HG03457 (cell line): Measurements from ENCODE around the gene HPCA.

Source experiments
- ATAC-seq: cut with Tn5 transposase; IDR thresholded peaks from one replicate; pipeline ENCODE4 v1.9.1; 2021; ENCODE audit warnings: moderate number of reproducible peaks; ENCODE audit not compliant: unreplicated experiment

Gene HPCA

DNA sequence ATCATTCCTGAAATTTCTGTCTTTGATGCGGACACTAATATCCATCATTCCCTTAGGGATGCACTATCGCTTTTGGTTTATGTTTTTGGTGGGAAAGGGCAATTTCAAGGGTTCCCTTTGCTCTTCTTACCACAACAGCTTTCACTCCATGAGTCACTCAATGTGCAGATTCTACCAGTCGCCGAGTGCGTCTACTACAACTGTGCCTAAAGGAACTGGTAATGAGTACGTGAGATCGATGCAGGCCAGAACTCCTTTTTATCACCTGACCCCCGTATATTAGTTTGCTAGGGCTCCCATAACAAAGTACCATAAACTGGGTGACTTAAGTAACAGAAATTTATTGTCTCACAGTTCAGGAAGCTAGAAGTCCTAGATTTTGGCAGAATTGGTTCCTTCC is 42.4 kb downstream of the HPCA start:
- ATAC-seq: no peak

DNA sequence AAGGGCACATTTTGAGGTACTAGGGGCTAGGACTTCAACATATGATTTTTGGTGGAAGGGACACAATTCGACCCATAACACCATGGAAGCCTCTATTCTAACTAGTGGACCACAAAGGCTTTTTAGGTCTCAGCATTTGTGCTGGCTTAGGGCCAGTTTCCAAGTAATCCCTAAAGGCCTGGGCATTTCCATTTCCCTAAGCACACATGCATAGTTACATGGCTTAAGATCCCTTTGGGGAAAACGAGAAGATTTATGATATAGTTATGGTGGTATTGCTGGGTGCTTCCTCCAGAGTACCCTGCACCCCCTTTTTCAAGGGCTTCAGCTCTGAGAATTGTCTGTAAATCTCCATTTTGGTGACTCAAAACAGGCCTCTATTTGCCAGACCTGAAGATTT is 43.1 kb downstream of the HPCA start:
- ATAC-seq: no peak

DNA sequence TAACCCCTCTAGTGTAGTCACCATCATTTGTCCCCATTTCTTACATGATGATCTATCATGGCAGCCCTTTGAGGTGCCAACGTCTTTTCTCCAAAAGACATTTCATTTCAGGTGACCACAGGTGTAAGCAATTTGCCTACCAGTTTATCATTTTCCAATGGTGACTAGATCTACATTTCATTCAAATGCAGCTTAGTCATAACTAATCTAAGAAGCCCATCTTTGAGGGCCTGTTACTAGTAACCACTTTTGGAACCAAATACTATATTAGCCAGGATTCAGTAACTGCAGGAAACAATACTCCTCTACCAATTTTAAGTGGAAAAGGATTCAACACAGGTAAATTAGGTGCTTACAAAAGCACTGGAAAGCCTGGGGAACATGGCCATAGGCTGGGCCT is 45.5 kb downstream of the HPCA start:
- no peak for ATAC-seq

DNA sequence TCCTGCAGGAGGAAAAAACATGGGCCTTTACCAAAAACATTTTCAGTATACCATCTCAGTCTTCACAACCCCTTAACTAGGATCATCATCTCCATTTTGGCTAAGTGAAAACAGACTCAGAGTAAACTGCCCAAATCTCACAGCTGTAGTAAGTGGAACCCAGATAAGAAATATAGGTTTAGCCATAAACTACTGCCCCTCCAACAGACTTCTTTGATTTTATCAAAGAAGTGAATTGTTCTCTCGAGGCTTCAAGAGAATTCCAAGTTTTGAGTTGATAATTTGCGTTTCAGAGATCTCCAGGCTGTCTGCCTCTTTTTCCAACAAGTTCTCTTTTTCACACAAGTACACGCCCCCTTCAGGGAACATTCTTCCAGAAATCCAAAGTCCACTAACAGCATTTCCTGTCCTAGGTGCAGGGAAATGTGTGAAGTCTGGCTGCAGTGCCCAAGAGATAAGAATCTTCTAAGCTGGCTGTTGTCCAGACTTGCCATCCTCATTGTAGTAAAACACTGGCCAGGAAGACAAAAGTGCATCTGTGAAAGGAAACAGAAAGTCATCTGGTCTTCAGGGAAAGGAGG is 47.5 kb downstream of the HPCA start:
- no peak for ATAC-seq

DNA sequence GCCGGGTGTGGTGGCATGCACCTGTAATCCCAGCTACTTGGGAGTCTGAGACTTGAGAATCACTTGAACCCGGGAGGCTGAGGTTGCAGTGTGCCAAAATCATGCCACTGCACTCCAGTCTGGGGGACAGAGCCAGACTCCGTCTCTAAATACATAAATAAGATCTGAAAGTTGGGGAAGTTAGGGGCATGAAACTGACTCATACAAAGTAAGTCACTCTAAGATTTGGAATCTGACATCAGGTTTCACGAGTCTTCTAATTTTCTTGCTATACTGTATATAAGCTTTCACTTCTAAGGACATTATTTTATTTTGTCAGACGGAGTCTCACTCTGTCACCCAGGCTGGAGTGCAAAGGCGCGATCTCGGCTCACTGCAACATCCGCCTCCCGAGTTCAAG is 48.2 kb downstream of the HPCA start:
- ATAC-seq: no peak

DNA sequence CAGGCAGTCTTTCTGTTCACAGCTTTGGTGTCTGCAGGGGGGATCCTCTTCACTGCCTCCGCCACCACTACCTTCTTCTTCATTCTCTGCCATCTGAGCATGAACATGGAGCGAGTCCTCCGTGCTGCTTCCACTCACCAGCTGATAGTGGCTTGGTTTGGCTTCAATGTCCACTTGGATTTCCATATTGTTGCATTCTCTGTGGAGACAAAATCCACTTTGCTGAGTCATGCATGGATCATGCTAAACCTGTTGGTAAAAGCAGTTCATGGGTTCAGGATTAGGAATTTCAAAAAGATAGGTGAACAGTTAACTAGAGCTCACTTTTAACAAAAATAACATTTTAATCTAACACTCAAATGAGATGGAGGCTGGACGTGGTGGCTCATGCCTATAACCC is 50.8 kb downstream of the HPCA start:
- no peak for ATAC-seq

DNA sequence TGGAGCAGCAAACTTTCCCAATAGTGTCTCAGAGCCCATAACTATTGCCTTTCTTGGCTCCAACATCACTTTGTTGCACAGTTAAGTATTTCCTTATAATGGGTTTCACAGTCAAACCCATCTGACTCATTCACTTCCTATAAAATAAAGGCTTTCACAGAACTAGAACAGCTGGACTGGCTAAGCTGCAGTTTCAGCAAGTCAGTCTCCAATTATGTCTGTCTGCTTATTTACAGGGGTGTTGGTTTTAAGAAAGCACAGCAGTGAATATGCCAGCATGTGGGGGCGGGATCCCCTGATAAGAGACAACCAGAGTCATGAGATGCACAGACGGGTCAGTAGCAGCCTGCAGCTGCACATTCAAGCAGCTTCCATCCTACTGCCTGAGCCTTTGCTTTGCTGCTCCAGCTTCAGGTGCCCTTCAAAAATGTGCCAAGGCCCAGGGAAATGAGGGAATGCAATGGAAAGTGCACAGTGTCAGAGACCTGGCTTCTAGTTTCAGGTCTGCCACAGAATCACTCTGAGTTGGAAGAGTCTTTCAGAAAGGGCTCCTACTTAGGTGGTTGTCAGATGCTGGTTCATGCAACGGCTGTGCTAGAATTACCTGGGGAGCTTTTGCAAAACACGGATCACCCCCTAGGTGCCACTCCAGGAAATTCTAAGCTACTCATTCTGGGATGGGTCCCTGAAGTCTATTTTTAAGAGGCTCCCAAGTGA is 53.5 kb downstream of the HPCA start:
- no peak for ATAC-seq

DNA sequence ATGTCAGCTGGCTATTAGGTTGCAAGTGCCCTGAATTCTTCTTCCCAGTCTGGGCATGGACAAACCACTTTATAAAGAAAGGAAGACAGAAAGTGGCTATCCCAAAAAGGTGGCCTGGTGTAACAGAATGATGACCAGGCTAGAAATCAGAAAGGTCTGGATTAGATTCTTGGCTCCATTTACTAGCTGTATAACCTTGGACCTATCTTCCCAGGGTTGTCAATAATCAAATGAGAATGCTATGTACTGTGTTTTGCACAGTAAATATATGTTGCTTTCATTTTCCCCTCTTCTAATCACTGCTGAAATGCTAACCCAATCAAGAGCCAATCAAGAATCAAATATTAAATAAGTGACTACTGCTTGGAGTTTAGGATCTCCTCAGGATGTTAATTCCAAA is 57.9 kb downstream of the HPCA start:
- no peak for ATAC-seq
